ENCODE measurements around the gene DNAJB13.

DNA sequence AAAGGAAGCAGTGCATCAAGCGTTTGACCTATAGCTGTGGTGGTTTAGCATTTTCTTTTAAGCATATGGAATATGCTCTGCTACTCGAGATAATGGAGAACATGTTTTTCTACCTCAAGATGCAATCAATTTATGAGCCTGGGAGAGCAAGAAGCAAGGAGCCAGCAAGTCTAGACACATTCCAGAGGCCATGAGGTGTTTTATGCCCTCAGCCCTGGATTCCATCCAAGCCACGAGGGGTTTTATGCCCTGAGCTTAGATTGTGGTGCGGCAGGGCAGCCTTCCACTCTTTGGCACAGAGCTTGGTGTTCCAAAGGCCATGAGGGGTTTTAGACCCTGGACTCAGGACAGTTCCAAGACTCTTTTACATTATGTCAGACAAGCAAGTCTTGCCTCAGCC is 11.7 kb upstream of the DNAJB13 start:
- TF ChIP-seq, protein P1, sequence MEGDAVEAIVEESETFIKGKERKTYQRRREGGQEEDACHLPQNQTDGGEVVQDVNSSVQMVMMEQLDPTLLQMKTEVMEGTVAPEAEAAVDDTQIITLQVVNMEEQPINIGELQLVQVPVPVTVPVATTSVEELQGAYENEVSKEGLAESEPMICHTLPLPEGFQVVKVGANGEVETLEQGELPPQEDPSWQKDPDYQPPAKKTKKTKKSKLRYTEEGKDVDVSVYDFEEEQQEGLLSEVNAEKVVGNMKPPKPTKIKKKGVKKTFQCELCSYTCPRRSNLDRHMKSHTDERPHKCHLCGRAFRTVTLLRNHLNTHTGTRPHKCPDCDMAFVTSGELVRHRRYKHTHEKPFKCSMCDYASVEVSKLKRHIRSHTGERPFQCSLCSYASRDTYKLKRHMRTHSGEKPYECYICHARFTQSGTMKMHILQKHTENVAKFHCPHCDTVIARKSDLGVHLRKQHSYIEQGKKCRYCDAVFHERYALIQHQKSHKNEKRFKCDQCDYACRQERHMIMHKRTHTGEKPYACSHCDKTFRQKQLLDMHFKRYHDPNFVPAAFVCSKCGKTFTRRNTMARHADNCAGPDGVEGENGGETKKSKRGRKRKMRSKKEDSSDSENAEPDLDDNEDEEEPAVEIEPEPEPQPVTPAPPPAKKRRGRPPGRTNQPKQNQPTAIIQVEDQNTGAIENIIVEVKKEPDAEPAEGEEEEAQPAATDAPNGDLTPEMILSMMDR (IDR thresholded peaks at IDR 0.05) = no peak
- TF ChIP-seq EZH2 (IDR thresholded peaks at IDR 0.05) = no peak
- no peak for TF ChIP-seq EZH2phosphoT487 (IDR thresholded peaks at IDR 0.05)

All from neural progenitor cell (in vitro differentiated cells).